HG03103 (cell line): Measurements from ENCODE around the gene GDPD5.
"Not testable (repeated sequence)": the region's sequence is repeated elsewhere in the genome, so short reads cannot be mapped to it uniquely, and the experiment has no call there.

Experiments
- ATAC-seq: cut with Tn5 transposase; IDR thresholded peaks from one replicate; pipeline ENCODE4 v1.9.1; 2021; ENCODE audit warnings: low read depth; ENCODE audit not compliant: unreplicated experiment

The GDPD5 gene

DNA sequence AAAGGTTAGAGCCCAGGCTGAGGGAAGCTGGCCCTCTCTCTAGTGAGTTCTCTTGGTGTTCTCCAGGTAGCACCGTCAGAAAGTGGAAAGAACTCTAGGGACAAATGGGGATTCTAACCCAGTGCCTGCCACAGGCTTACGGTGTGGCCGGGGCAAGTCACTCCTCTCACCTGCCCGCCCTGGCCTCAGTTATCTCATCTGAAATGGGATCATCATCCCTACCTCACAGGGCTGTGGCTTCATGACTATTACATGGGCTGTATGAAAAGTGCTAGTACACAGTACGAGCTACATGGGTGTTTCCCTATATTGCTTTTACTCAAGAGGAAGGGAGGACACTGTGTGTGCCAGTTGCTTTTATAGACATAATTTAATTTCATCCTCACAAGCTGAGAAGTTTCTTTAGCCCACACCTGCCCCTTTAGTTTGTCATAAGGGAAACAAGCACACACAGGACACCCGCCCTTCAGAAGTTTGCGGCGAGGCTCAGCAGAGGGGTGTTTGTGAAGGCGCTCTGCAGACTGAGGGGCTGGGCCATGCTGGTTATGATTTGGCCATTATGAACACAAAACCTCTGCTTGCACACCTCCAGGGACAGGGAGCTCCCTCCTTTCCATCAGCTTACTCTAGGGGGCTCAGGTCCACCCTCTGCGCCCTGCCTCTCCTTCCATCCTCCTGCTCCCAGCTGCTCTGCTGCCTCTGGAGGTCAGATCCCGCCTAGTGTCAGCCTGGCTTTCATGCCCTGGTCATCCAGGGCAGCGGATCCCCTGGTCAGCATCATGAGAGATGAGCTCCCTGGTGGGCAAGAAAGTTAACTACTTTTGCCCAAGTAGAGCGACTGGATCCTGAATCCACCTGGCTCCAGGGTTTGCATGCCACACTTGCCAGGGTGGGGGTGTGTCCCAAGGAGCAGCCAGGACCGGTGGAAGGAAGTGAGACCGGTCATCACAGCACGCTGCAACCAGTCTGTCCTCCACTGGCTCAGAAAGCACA lies 93.9 kb downstream of the GDPD5 start:
- no peak for ATAC-seq

GRCh38 chr11:75430714-75431532 lies 94.8 kb downstream of the GDPD5 start:
- no peak for ATAC-seq

DNA sequence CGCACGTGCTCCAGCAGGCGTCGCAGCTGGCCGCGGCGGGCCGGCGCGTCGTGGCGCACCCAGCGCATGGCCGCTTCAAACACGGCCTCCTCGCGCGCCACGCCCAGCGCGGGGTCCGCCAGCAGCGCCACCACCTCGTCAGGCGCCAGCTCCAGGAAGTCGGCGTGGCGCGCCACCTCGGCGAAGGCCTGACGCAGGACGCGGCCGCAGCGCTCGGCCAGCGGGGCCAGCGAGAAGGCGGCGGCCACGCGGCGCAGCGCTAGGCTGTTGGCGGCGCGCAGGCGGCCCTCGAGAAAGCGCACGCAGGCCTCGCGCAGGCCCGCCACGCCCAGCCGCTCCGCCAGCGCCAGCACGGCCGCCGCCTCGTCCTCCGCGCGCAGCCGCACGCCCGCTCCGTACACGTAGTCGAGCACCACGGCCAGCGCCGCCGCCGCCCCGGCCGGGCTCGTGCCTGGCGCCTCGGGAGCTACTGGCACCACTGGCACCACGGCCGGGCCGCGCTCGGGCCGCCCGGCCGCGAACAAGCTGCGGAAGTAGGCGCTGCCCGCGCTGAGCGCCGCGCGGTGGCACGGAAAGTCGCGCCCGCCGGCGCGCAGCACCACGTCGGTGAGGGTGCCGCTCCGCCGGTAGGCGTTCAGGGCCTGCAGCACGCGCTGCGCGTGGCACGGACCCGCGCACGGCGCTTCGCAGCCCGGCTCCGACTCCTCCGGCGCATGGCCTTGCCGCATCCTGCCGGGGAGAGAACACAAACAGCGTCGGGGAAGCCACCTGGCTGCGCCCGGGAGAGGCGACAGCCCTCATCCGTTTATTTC lies 95.6 kb downstream of the GDPD5 start:
- no peak for ATAC-seq

DNA sequence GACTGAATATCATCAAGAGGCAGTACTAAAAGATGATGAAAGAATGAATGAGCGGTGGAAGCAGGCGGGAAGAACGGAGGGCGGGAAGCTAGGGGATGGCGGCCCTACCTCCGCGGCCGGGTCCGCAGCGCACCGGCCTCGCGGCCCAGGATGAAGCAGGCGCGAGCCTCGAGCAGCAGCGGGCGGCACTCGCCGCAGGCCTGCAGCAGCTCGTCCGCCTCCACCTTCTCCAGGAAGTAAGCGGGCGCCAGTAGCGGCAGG lies 96.2 kb downstream of the GDPD5 start:
- no peak for ATAC-seq

DNA sequence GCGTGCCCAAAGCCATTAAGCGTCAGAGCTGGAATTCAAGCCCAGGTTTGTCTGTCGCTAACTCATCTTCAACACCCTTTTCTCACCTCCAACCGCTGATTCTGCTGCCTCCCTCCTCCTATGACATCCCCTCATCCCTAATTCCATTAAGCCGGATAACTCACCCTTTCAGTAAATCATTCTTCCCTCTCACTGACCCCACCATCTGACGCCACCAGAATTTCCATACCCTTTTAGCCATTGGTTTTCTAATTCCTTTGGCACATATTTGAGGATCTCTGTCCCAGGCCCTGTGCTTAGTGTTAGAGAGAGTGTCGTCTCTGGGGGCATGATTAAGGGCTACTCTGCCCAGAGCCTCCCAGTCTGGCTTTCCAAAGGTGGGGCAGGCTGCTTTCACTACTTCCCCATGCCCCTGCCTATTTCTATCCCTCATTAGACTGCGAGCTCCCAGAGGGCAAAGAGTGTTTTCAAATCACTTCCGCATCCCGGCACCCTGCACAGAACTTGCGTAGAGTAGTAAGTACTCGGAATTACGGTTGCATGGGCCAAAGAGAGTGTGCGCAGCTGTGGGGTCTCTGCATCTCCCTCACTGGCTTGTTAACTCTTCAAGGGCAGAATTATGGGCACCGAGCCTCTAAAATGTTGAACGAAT lies 96.6 kb downstream of the GDPD5 start:
- no peak for ATAC-seq

DNA sequence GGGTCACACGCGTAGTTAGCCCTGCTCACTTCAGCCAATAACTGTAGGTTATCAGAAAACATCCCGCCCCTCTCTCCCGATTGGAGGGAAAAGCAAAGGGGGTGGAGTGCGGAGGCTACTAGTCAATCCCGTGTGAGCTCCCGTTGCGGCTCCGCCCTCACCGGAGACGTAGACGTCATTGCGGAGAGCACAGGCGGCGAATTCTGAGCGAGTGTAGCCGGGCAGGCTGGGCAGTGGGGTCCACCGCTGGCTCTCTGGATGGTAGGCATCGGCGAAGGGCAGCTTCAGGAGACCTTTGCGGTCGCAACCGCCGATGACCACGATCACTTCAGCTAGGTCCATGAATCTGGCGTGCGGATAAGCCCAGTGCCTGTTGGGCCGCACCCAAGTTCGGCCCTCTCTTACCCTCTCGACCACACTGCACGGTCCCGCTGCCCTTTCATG lies 97.4 kb downstream of the GDPD5 start:
- ATAC-seq: no peak

GRCh38 chr11:75427181-75427580 lies 98.6 kb downstream of the GDPD5 start:
- no peak for ATAC-seq

DNA sequence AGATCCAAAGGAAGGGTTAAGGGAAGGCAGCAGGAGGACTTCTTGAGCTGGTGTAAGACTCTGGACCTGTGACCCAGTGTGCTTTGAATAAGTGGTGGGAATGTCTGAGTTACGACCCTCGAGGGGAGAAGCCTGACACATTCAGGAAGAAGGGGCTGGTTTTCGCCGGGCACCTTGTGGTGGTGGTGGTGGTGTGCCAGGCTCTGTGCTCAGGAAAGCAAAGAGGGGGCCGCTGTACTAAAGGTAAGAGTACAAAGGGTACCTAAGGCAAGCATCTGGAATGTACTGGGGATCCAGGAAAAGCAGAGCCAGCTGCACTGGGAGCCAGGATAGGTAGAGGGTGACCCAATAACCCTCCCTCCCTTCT lies 99.0 kb downstream of the GDPD5 start:
- no peak for ATAC-seq

GRCh38 chr11:75425422-75425821 lies 100.3 kb downstream of the GDPD5 start:
- no peak for ATAC-seq

DNA sequence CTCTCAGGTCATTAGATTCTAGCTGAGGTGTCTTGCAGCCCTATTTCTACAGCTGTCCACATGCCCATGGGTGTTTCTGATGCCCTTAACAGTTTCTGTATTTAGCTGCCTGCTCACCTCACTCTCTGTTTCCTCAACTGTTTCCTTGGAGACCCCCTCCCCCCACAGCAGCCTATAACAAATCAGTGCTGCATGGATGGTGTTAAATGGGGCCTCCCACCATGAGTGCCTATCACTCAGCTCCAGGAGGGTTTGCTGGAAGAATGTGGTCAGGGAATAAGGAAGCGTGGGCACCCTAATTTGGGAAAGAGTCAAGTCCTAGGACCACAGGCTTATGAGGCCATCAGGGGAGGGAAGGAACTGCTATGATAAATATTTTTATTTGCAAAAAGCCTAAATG lies 101.3 kb downstream of the GDPD5 start:
- no peak for ATAC-seq

GRCh38 chr11:75423721-75424120 lies 102.0 kb downstream of the GDPD5 start:
- no peak for ATAC-seq

- no peak for ATAC-seq
Measured at GRCh38 chr11:75422248-75423231, 103.2 kb downstream of the GDPD5 start.

- no peak for ATAC-seq
Measured at GRCh38 chr11:75421902-75422247, 103.9 kb downstream of the GDPD5 start.

- ATAC-seq: no peak
Measured at GRCh38 chr11:75421035-75421602, 104.6 kb downstream of the GDPD5 start.

GRCh38 chr11:75420224-75421034 lies 105.3 kb downstream of the GDPD5 start:
- no peak for ATAC-seq

DNA sequence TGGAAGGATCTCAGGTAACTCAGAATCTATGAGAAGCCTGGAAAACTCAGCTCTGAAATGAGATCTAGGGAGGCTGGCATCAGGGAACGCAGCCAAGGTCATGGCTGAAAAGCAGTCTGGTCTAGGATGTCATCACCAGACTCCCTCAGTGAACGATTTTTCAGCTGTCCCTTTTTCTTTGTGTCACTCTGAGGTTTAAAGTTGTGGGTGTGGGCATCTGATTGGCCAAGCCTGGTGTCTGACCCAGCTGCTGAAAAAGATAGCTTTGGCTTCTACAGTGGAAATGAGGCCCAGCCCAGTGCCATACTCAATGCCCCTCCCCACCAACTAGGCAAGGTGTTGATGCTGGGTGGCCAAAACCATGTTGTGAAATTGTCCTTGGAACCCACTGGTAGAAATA lies 111.9 kb downstream of the GDPD5 start:
- ATAC-seq: no peak

DNA sequence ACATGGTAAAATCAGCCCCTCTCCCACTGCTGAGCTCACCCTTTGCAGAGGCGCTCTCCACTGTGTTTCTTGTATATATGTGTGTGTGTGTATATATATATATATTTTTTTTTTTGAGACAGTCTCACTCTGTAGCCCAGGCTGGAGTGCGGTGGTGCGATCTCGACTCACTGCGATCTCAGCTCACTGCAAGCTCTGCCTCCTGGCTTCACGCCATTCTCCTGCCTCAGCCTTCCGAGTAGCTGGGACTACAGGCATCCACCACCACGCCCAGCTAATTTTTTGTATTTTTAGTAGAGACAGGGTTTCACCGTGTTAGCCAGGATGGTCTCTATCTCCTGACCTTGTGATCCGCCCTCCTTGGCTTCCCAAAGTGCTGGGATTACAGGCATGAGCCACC lies 112.6 kb downstream of the GDPD5 start:
- ATAC-seq: not testable (repeated sequence)

GRCh38 chr11:75409971-75410370 lies 115.8 kb downstream of the GDPD5 start:
- not testable (repeated sequence) for ATAC-seq
